Lung (tissue), 12 donors: ENCODE results near the gene ITGB7. TPM values are rescaled to one million over a fixed set of nuclear protein-coding genes. Genes with fewer than 3 reads are reported as not detected.
"Not testable (repeated sequence)": the region's sequence is repeated elsewhere in the genome, so short reads cannot be mapped to it uniquely, and the experiment has no call there.

Source experiments
- ATAC-seq: fragments of 200-7000 bp; cut with Tn5 transposase; one replicate; pipeline ENCODE4 v1.9.1; 2020; ENCODE audit warnings: moderate number of reproducible peaks; ENCODE audit not compliant: insufficient read depth, low FRiP score
- DNase-seq, 3 donors: peaks; one replicate each; pipeline ENCODE4 v3.0.0-alpha.2; 2013 to 2017
- H3K27ac ChIP-seq, 2 donors: one replicate each; pipeline ENCODE4 v1.5.1; 2013; ENCODE audit warnings: mild to moderate bottlenecking in 2 of 2, moderate library complexity in 2 of 2, control low read depth in 1 of 2, inconsistent platforms in 1 of 2, low read depth in 1 of 2, low read length in 1 of 2
- H3K27me3 ChIP-seq, 3 donors: one replicate each; pipeline ENCODE4 v1.5.1; 2013; ENCODE audit warnings: low read length in 2 of 3; ENCODE audit not compliant: control insufficient read depth in 3 of 3, insufficient read depth in 3 of 3
- H3K36me3 ChIP-seq, 4 donors: one replicate each; pipeline ENCODE4 v1.5.1; 2013; ENCODE audit warnings: low read length in 4 of 4, mild to moderate bottlenecking in 1 of 4, moderate library complexity in 1 of 4; ENCODE audit not compliant: control insufficient read depth in 4 of 4, insufficient read depth in 4 of 4
- H3K4me1 ChIP-seq, 5 donors: one replicate each; pipeline ENCODE4 v1.5.1; 2013; ENCODE audit warnings: low read length in 5 of 5, mild to moderate bottlenecking in 2 of 5, moderate library complexity in 1 of 5; ENCODE audit not compliant: control insufficient read depth in 5 of 5, insufficient read depth in 5 of 5
- H3K4me3 ChIP-seq: one replicate; pipeline ENCODE4 v1.5.1; 2013; ENCODE audit warnings: mild to moderate bottlenecking, control low read depth, moderate library complexity
- H3K9ac ChIP-seq, 2 donors: one replicate each; pipeline ENCODE4 v1.5.1; 2013; ENCODE audit warnings: low read length in 2 of 2, control low read depth in 1 of 2; ENCODE audit not compliant: insufficient read depth in 1 of 2
- H3K9me3 ChIP-seq, 4 donors: one replicate each; pipeline ENCODE4 v1.5.1; 2013; ENCODE audit warnings: low read length in 3 of 4, mild to moderate bottlenecking in 1 of 4, moderate library complexity in 1 of 4; ENCODE audit not compliant: control insufficient read depth in 4 of 4, insufficient read depth in 3 of 4
- WGBS, 2 donors: extraction: QIAGEN DNeasy Blood & Tissue Kit; methylation state at CpG; one replicate each; pipeline ENCODE4 v1.1.7; 2013; 5-methylcytosine and 5-hydroxymethylcytosine counted together
- polyA plus RNA-seq, 2 donors: library from polyadenylated mRNA; stranded (reverse); fragments of 200-250 nt; gene quantifications; one replicate each; pipeline ENCODE4 v1.2.1, GENCODE V29; 2013
- total RNA-seq, 2 donors: library from RNA; depleted of rRNA in 1 of 2; stranded (reverse); fragments of >200 nt in 1 of 2; gene quantifications; one replicate each; pipeline ENCODE4 v1.2.1, GENCODE V29; 2014 to 2021
- TF ChIP-seq, protein P1 (sequence below): IDR thresholded peaks from 2 replicates; pipeline ENCODE4 v1.5.1; 2012; ENCODE audit warnings: mild to moderate bottlenecking; ENCODE audit errors: control extremely low read depth, extremely low read depth
- donor health status: control.
- donor health status: control.
- donor health status: Bipolar disorder and iron deficiency.
- donor health status: healthy.
- donor health status: DM: yes; HTN: yes; CAD: no.

ITGB7 gene
- total and polyA plus RNA-seq, 4 donors = 2.3 to 7.9 (median 5.0) TPM

DNA sequence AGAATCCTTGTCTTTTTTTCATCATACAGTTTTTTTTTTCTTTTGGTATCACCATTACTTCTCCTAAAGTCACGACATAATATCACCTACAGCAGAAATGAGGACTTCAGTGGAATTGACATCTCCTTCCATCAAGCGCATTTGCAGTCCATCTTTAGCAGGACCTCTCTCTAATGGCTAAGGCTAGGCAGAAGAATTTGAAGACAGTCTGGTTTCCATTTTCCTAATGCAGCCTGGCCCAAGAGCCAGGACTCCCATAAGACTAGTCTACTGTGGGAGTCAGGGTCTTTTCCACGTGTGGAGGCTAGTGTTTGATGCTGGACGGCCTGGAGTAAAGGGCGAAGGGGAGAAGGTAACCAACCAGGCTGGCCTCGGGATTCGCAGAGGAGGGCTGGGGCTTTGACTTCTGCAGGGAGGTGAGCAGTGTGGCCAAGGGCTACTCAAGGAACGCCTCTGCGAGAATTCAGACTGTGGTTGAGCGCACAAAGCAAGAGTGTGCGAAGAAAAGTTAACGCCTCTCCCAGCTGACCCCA, 27.3 kb downstream of the ITGB7 start:
- Histone ChIP-seq H3K4me1 (peaks cover 5 to 36% (median 22%) of the 10 kb centered on the region in 5 donors), H3K4me3 (peak overlapping the region; percentile 62), H3K27me3 (no peaks in the 10 kb centered on the region), H3K36me3 (peaks cover 7 to 21% (median 11%) of the 10 kb centered on the region in 4 donors), H3K9me3 (no peaks in the 10 kb centered on the region), H3K27ac (peak overlapping the region; percentile 94 to 99), H3K9ac (peak overlapping the region; percentile 73 to 77)
- ATAC-seq (peak; percentile 5), DNase-seq (no peak)
- WGBS, 2 donors = 16 to 17% methylated on average over 12 of the region's 12 CpGs
- TF ChIP-seq, protein P1, sequence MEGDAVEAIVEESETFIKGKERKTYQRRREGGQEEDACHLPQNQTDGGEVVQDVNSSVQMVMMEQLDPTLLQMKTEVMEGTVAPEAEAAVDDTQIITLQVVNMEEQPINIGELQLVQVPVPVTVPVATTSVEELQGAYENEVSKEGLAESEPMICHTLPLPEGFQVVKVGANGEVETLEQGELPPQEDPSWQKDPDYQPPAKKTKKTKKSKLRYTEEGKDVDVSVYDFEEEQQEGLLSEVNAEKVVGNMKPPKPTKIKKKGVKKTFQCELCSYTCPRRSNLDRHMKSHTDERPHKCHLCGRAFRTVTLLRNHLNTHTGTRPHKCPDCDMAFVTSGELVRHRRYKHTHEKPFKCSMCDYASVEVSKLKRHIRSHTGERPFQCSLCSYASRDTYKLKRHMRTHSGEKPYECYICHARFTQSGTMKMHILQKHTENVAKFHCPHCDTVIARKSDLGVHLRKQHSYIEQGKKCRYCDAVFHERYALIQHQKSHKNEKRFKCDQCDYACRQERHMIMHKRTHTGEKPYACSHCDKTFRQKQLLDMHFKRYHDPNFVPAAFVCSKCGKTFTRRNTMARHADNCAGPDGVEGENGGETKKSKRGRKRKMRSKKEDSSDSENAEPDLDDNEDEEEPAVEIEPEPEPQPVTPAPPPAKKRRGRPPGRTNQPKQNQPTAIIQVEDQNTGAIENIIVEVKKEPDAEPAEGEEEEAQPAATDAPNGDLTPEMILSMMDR = no peak

DNA sequence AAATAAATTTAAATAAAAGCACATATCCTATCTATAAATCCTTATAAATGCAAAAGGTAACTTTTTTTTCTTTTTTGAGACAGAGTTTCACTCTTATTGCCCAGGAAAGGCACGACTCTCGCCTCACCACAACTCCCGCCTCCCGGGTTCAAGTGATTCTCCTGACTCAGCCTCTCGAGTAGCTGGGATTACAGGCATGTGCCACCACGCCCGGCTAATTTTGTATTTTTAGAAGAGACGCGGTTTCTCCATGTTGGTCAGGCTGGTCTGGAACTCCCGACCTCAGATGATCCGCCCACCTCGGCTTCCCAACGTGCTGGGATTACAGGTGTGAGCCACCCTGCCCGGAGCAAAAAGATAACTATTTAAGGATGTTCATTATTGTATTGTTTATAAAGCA, 28.2 kb downstream of the ITGB7 start:
- DNase-seq, H3K27me3 ChIP-seq, H3K4me3 ChIP-seq, H3K27ac ChIP-seq, H3K9me3 ChIP-seq, H3K9ac ChIP-seq, ATAC-seq: not testable (repeated sequence)
- Histone ChIP-seq H3K4me1 (peaks cover 4 to 35% (median 22%) of the 10 kb centered on the region in 5 donors), H3K36me3 (peaks cover 5 to 18% (median 8%) of the 10 kb centered on the region in 4 donors)
- WGBS, 2 donors = 93 to 96% methylated on average over 14 of the region's 14 CpGs

DNA sequence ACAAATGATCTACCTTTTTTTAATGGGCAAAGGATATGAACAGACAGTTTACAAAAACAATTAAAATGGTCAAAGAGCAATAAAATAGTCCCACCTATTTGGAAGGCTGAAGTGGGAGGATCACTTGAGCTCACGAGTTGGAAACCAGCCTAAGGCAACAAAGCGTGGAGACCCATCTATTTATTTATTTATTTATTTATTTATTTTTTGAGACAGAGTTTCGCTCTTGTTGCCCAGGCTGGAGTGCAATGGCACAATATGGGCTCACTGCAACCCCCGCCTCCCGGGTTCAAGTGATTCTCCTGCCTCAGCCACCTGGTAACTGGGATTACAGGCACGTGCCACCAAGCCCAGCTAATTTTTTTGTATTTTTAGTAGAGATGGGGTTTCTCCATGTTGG, 29.6 kb downstream of the ITGB7 start:
- not testable (repeated sequence) for H3K27ac ChIP-seq, DNase-seq, H3K4me3 ChIP-seq, H3K27me3 ChIP-seq, ATAC-seq, H3K9me3 ChIP-seq, H3K9ac ChIP-seq
- peaks cover 4 to 22% (median 10%) of the 10 kb centered on the region in 5 donors for H3K4me1 ChIP-seq
- H3K36me3 ChIP-seq = peaks cover 3 to 12% (median 5%) of the 10 kb centered on the region in 4 donors
- WGBS, 2 donors = 96 to 98% methylated on average over 6 of the region's 6 CpGs

GRCh38 chr12:53176750-53177149, 30.3 kb downstream of the ITGB7 start:
- peaks cover 1 to 17% (median 3%) of the 10 kb centered on the region in 5 donors for H3K4me1 ChIP-seq
- WGBS, 2 donors = 98 to 100% methylated on average over 3 of the region's 3 CpGs
- H3K4me3 ChIP-seq = no peak overlapping the region
- DNase-seq (no peak), ATAC-seq (no peak)
- no peak overlapping the region for H3K9ac ChIP-seq
- H3K36me3 ChIP-seq = peaks cover 0 to 7% (median 2%) of the 10 kb centered on the region in 4 donors
- H3K9me3 ChIP-seq = no peaks in the 10 kb centered on the region
- H3K27me3 ChIP-seq = no peaks in the 10 kb centered on the region
- TF ChIP-seq, protein P1 = no peak
- no peak overlapping the region for H3K27ac ChIP-seq
